Measurements from ENCODE around the gene TMEM30A.

Gene TMEM30A

DNA sequence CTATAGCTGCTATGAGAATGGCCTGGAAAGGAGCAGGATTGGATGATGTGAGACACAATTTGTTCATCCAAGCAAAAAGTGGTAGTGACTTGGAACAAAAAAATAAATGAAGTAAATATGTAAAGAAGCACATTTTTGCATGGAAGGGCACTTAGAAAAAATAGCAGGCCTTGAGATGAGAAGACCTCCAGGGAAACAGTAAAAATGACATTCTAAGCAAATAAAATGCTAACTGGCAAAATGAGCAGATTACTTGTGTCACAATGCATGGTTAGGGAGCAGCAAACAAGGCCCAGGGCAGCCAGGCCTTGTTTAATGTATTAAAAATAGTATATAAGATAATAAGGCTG, 21.2 kb downstream of the TMEM30A start:
- H3K9ac ChIP-seq (ENCODE audit: low read length in 2 of 2): no peak overlapping the region
- H3K4me3 ChIP-seq (ENCODE audit: low read length in 2 of 2): no peak overlapping the region
- no peaks in the 10 kb centered on the region for H3K4me1 ChIP-seq (ENCODE audit: control insufficient read depth, insufficient read depth, low read length)
- peaks cover 12 to 23% of the 10 kb centered on the region in 2 donors for H3K36me3 ChIP-seq (ENCODE audit: control insufficient read depth in 2 of 2, insufficient read depth in 2 of 2, low read length in 2 of 2)
- H3K27me3 ChIP-seq (ENCODE audit: control insufficient read depth in 1 of 2, insufficient read depth in 2 of 2, low read length in 2 of 2): no peaks in the 10 kb centered on the region
- no peaks in the 10 kb centered on the region for H3K9me3 ChIP-seq (ENCODE audit: control insufficient read depth in 2 of 2, low read length in 2 of 2)
- no peak overlapping the region for H3K27ac ChIP-seq (ENCODE audit: low read length)

- peaks cover 12 to 24% of the 10 kb centered on the region in 2 donors for H3K36me3 ChIP-seq (ENCODE audit: control insufficient read depth in 2 of 2, insufficient read depth in 2 of 2, low read length in 2 of 2)
- H3K9ac ChIP-seq (ENCODE audit: low read length in 2 of 2): no peak overlapping the region
- H3K4me1 ChIP-seq (ENCODE audit: control insufficient read depth, insufficient read depth, low read length): no peaks in the 10 kb centered on the region
- no peak overlapping the region for H3K4me3 ChIP-seq (ENCODE audit: low read length in 2 of 2)
- H3K9me3 ChIP-seq (ENCODE audit: control insufficient read depth in 2 of 2, low read length in 2 of 2): no peaks in the 10 kb centered on the region
- H3K27me3 ChIP-seq (ENCODE audit: control insufficient read depth in 1 of 2, insufficient read depth in 2 of 2, low read length in 2 of 2): no peaks in the 10 kb centered on the region
- H3K27ac ChIP-seq (ENCODE audit: low read length): no peak overlapping the region
Measured at GRCh38 chr6:75262716-75263400, 21.7 kb downstream of the TMEM30A start.

DNA sequence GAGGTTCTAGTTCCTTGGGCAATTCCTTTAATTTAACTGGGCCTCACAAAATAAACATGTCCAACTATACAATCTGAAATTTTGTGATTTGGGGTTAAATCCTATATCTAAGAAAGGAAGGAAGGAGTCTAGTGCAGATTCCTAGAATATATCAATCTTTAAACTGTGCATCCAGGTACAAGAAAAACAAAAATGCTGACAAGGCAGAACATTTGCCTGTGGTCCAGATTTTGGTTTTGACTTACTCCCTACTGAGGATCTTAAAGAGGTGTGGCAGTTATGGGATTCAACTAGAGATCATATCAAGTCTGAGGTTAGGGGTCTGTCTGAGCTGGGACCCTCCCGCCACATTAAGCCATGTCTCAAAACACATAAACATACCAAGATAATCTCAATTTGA, 23.3 kb downstream of the TMEM30A start:
- H3K4me3 ChIP-seq (ENCODE audit: low read length in 2 of 2): no peak overlapping the region
- H3K9me3 ChIP-seq (ENCODE audit: control insufficient read depth in 2 of 2, low read length in 2 of 2): no peaks in the 10 kb centered on the region
- peaks cover 12 to 28% of the 10 kb centered on the region in 2 donors for H3K36me3 ChIP-seq (ENCODE audit: control insufficient read depth in 2 of 2, insufficient read depth in 2 of 2, low read length in 2 of 2)
- no peak overlapping the region for H3K27ac ChIP-seq (ENCODE audit: low read length)
- H3K27me3 ChIP-seq (ENCODE audit: control insufficient read depth in 1 of 2, insufficient read depth in 2 of 2, low read length in 2 of 2): no peaks in the 10 kb centered on the region
- H3K4me1 ChIP-seq (ENCODE audit: control insufficient read depth, insufficient read depth, low read length): no peaks in the 10 kb centered on the region
- no peak overlapping the region for H3K9ac ChIP-seq (ENCODE audit: low read length in 2 of 2)

GRCh38 chr6:75257343-75258087, 27.1 kb downstream of the TMEM30A start:
- H3K36me3 ChIP-seq (ENCODE audit: control insufficient read depth in 2 of 2, insufficient read depth in 2 of 2, low read length in 2 of 2): peaks cover 3 to 21% of the 10 kb centered on the region in 2 donors
- no peaks in the 10 kb centered on the region for H3K27me3 ChIP-seq (ENCODE audit: control insufficient read depth in 1 of 2, insufficient read depth in 2 of 2, low read length in 2 of 2)
- no peaks in the 10 kb centered on the region for H3K9me3 ChIP-seq (ENCODE audit: control insufficient read depth in 2 of 2, low read length in 2 of 2)
- H3K9ac ChIP-seq (ENCODE audit: low read length in 2 of 2): no peak overlapping the region
- no peak overlapping the region for H3K4me3 ChIP-seq (ENCODE audit: low read length in 2 of 2)
- no peak overlapping the region for H3K27ac ChIP-seq (ENCODE audit: low read length)
- H3K4me1 ChIP-seq (ENCODE audit: control insufficient read depth, insufficient read depth, low read length): no peaks in the 10 kb centered on the region

GRCh38 chr6:75250552-75250951, 34.0 kb downstream of the TMEM30A start:
- Histone ChIP-seq H3K36me3 (ENCODE audit: control insufficient read depth in 2 of 2, insufficient read depth in 2 of 2, low read length in 2 of 2) (peaks cover 0 to 7% of the 10 kb centered on the region in 2 donors), H3K9ac (ENCODE audit: low read length in 2 of 2) (no peak overlapping the region), H3K27me3 (ENCODE audit: control insufficient read depth in 1 of 2, insufficient read depth in 2 of 2, low read length in 2 of 2) (no peaks in the 10 kb centered on the region), H3K4me1 (ENCODE audit: control insufficient read depth, insufficient read depth, low read length) (no peaks in the 10 kb centered on the region), H3K27ac (ENCODE audit: low read length) (no peak overlapping the region), H3K9me3 (ENCODE audit: control insufficient read depth in 2 of 2, low read length in 2 of 2) (no peaks in the 10 kb centered on the region), H3K4me3 (ENCODE audit: low read length in 2 of 2) (no peak overlapping the region)

DNA sequence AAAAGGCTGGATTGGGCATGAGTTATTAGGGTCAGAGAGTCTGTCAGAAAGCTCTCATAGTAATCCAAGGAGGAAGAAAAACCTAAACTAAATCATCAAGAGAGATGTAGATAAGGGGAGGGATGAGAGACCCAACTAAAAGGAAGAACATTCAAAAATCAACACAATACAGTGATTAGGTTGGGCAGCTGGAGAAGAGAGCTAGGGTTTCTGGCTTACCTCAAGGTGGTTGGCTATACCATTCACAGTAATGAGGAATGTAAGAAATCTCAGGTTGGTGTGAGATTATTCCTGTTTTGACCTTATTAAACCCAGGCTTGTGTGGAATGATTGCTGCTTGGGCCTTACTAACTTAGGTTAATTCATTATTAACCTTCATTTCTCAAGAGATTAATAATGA, 34.8 kb downstream of the TMEM30A start:
- Histone ChIP-seq H3K9me3 (ENCODE audit: control insufficient read depth in 2 of 2, low read length in 2 of 2) (no peaks in the 10 kb centered on the region), H3K9ac (ENCODE audit: low read length in 2 of 2) (no peak overlapping the region), H3K27me3 (ENCODE audit: control insufficient read depth in 1 of 2, insufficient read depth in 2 of 2, low read length in 2 of 2) (no peaks in the 10 kb centered on the region), H3K4me1 (ENCODE audit: control insufficient read depth, insufficient read depth, low read length) (no peaks in the 10 kb centered on the region), H3K36me3 (ENCODE audit: control insufficient read depth in 2 of 2, insufficient read depth in 2 of 2, low read length in 2 of 2) (peaks cover 0 to 7% of the 10 kb centered on the region in 2 donors), H3K27ac (ENCODE audit: low read length) (no peak overlapping the region), H3K4me3 (ENCODE audit: low read length in 2 of 2) (no peak overlapping the region)

DNA sequence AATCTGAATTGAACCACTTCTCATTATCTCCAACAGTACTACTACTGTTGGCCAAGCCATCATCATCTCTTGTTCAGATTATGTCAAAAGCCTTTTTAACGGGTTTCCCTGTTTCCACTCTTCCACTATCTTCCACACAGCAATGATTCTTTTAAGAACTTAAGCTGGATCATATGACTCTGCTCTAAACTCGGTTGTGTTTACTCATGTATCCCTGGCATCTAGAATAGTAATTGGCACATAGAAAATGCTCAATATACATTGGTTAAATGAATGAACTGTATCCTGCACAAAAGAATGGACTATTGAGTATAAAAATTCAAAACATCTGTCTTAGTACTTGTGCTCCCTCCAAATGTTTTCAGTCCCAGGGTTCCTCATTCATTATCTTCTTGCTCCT, 38.2 kb downstream of the TMEM30A start:
- no peak overlapping the region for H3K27ac ChIP-seq (ENCODE audit: low read length)
- no peaks in the 10 kb centered on the region for H3K9me3 ChIP-seq (ENCODE audit: control insufficient read depth in 2 of 2, low read length in 2 of 2)
- no peaks in the 10 kb centered on the region for H3K36me3 ChIP-seq (ENCODE audit: control insufficient read depth in 2 of 2, insufficient read depth in 2 of 2, low read length in 2 of 2)
- H3K4me1 ChIP-seq (ENCODE audit: control insufficient read depth, insufficient read depth, low read length): peaks cover 6% of the 10 kb centered on the region
- no peak overlapping the region for H3K4me3 ChIP-seq (ENCODE audit: low read length in 2 of 2)
- no peak overlapping the region for H3K9ac ChIP-seq (ENCODE audit: low read length in 2 of 2)
- H3K27me3 ChIP-seq (ENCODE audit: control insufficient read depth in 1 of 2, insufficient read depth in 2 of 2, low read length in 2 of 2): no peaks in the 10 kb centered on the region

DNA sequence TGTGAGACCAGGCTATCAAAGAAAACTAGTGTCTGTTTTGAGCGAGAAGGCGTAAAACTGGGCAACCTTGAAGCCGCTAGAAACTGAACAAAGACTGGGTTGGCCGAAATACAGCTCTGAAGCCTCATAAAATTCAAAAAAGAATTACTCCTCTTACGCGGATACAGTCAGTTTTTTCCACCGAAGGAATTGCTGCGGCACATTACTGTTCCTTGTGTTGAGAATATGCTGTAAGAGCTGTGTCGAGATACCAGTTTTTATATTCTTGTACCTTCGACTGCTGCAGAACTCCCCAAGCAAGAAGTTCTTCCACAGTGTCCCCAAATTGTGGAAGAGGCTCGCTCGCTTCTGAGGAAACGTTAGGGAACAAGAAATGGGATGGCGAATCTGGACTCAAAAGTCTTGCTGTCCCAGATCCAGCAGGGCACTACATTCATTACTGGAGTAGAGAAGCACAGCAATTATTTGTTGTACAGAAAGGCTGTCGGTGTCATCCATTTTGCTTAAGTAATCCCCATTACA, 40.5 kb downstream of the TMEM30A start:
- peak overlapping the region; percentile 95 to 99 for H3K4me3 ChIP-seq (ENCODE audit: low read length in 2 of 2)
- peak overlapping the region; percentile 84 to 91 for H3K9ac ChIP-seq (ENCODE audit: low read length in 2 of 2)
- H3K27me3 ChIP-seq (ENCODE audit: control insufficient read depth in 1 of 2, insufficient read depth in 2 of 2, low read length in 2 of 2): no peaks in the 10 kb centered on the region
- no peaks in the 10 kb centered on the region for H3K9me3 ChIP-seq (ENCODE audit: control insufficient read depth in 2 of 2, low read length in 2 of 2)
- H3K27ac ChIP-seq (ENCODE audit: low read length): peak overlapping the region; percentile 91
- peaks cover 6% of the 10 kb centered on the region for H3K4me1 ChIP-seq (ENCODE audit: control insufficient read depth, insufficient read depth, low read length)
- H3K36me3 ChIP-seq (ENCODE audit: control insufficient read depth in 2 of 2, insufficient read depth in 2 of 2, low read length in 2 of 2): peaks cover 4 to 5% of the 10 kb centered on the region in 2 donors

GRCh38 chr6:75243333-75244062, 41.1 kb downstream of the TMEM30A start, which contains the start of gene COX7A2:
Gene COX7A2 (minus strand): TSS chr6:75243801. CDS start chr6:75243734, 67 bp downstream.
- Histone ChIP-seq H3K4me3 (ENCODE audit: low read length in 2 of 2) (peak within 1 kb of the TSS; percentile 95 to 99), H3K4me1 (ENCODE audit: control insufficient read depth, insufficient read depth, low read length) (peaks cover 6% of the 10 kb centered on the region), H3K27me3 (ENCODE audit: control insufficient read depth in 1 of 2, insufficient read depth in 2 of 2, low read length in 2 of 2) (no peaks in the 10 kb centered on the region), H3K36me3 (ENCODE audit: control insufficient read depth in 2 of 2, insufficient read depth in 2 of 2, low read length in 2 of 2) (peaks cover 8 to 10% of the 10 kb centered on the region in 2 donors), H3K27ac (ENCODE audit: low read length) (peak within 1 kb of the TSS; percentile 91), H3K9ac (ENCODE audit: low read length in 2 of 2) (peak within 1 kb of the TSS; percentile 91 to 99), H3K9me3 (ENCODE audit: control insufficient read depth in 2 of 2, low read length in 2 of 2) (no peaks in the 10 kb centered on the region)

GRCh38 chr6:75236630-75237029, 48.0 kb downstream of the TMEM30A start:
- Histone ChIP-seq H3K4me3 (ENCODE audit: low read length in 2 of 2) (no peak overlapping the region), H3K9ac (ENCODE audit: low read length in 2 of 2) (no peak overlapping the region), H3K27me3 (ENCODE audit: control insufficient read depth in 1 of 2, insufficient read depth in 2 of 2, low read length in 2 of 2) (no peaks in the 10 kb centered on the region), H3K27ac (ENCODE audit: low read length) (no peak overlapping the region), H3K9me3 (ENCODE audit: control insufficient read depth in 2 of 2, low read length in 2 of 2) (no peaks in the 10 kb centered on the region), H3K36me3 (ENCODE audit: control insufficient read depth in 2 of 2, insufficient read depth in 2 of 2, low read length in 2 of 2) (peaks cover 12 to 19% of the 10 kb centered on the region in 2 donors), H3K4me1 (ENCODE audit: control insufficient read depth, insufficient read depth, low read length) (no peaks in the 10 kb centered on the region)

All from stomach smooth muscle (tissue), 2 donors.